Skeletal muscle satellite cell (primary cell): Measurements from ENCODE around the gene TMEM176A.

Source experiments
- H3K27me3 ChIP-seq: 2 replicates; pipeline ENCODE4 v1.7.0; 2013; ENCODE audit warnings: low read length; ENCODE audit not compliant: control insufficient read depth, insufficient read depth
- H3K36me3 ChIP-seq: 2 replicates; pipeline ENCODE4 v1.7.0; 2013; ENCODE audit warnings: mild to moderate bottlenecking, control low read depth, low read length; ENCODE audit not compliant: insufficient read depth
- H3K4me1 ChIP-seq: 2 replicates; pipeline ENCODE4 v1.7.0; 2013; ENCODE audit warnings: low read length; ENCODE audit not compliant: control insufficient read depth, insufficient read depth
- H3K4me2 ChIP-seq: 2 replicates; pipeline ENCODE4 v1.7.0; 2013; ENCODE audit warnings: mild to moderate bottlenecking, low read length
- H3K4me3 ChIP-seq: 2 replicates; pipeline ENCODE4 v1.7.0; 2013; ENCODE audit warnings: low read length
- H3K9ac ChIP-seq: 2 replicates; pipeline ENCODE4 v1.7.0; 2013; ENCODE audit warnings: mild to moderate bottlenecking, low read depth, low read length, moderate library complexity
- H3K9me3 ChIP-seq: replicated peaks from 2 replicates; pipeline ENCODE4 v1.7.0; 2013; ENCODE audit warnings: mild to moderate bottlenecking, control low read depth, low read length

The TMEM176A gene

DNA sequence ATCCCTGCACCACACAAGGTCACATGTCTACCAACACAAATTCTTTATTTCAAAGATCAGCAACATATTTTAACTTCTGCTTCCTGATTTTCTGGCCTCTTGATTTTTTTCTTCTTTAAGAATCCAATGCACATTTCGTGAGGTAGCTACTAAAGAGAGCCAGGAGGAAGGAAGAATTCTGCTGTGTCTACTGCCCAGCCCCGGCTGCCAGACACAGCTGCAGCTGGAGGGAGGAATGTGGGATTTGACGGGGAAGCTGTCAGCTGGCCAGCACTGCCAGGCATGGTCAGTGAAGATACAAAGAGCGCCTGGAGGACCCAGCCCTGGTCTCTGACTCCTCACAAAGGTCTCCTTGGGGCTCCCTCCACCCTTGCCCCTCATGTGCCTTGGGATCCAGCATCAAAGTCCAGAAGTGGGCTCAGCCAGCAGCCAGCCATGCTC lies 44.9 kb downstream of the TMEM176A start:
- Histone ChIP-seq H3K9me3 (no peaks in the 10 kb centered on the region), H3K27me3 (no peaks in the 10 kb centered on the region), H3K4me2 (no peak overlapping the region), H3K36me3 (no peaks in the 10 kb centered on the region), H3K4me3 (no peak overlapping the region), H3K4me1 (no peaks in the 10 kb centered on the region), H3K9ac (no peak overlapping the region)

DNA sequence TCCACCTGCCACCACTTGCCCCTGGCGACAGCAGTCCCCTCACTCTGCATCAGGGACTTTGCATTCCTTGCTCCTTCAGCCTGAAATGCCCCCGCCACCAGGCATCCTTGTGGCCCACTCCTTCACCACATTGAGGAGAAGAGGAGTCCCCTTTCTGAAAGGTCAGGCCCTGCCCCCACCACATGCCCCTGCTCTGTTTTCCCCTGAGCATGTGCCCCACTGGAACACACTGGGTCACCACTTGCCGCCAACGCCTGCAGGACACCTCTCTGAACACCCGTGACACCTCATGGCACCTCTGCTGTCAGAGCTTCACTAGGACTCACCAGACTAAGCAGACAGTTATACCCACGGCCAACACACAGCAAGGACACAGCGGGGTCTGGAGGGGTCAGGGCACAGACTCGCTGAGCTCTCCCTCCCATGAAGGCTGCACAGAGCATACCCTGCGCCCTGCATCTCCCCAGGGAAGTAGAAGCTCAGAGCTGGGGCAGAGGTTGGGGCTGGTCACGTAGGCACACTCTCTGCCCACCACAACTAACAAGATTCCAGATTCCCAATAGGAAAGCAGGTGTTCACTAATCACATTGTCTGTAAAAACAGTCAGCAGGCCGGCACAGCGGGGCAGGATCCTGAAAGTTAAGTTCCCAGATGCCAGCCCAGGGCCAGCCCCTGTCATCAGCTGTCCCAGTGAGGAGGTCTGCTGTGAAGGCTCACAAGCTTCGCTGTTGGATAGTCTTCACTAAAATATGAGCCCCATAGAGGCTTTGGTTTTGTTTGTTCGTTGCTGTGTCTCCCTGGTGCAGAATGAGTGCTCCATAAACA lies 45.9 kb downstream of the TMEM176A start:
- Histone ChIP-seq H3K9me3 (no peaks in the 10 kb centered on the region), H3K4me3 (no peak overlapping the region), H3K27me3 (no peaks in the 10 kb centered on the region), H3K4me2 (no peak overlapping the region), H3K9ac (no peak overlapping the region), H3K36me3 (no peaks in the 10 kb centered on the region), H3K4me1 (no peaks in the 10 kb centered on the region)

GRCh38 chr7:150847536-150847935 lies 47.0 kb downstream of the TMEM176A start:
- no peaks in the 10 kb centered on the region for H3K36me3 ChIP-seq
- H3K27me3 ChIP-seq = no peaks in the 10 kb centered on the region
- H3K9me3 ChIP-seq = no peaks in the 10 kb centered on the region
- H3K9ac ChIP-seq = no peak overlapping the region
- no peaks in the 10 kb centered on the region for H3K4me1 ChIP-seq
- H3K4me2 ChIP-seq = no peak overlapping the region
- H3K4me3 ChIP-seq = no peak overlapping the region

- no peaks in the 10 kb centered on the region for H3K9me3 ChIP-seq
Measured at GRCh38 chr7:150848111-150848510, 47.5 kb downstream of the TMEM176A start.

DNA sequence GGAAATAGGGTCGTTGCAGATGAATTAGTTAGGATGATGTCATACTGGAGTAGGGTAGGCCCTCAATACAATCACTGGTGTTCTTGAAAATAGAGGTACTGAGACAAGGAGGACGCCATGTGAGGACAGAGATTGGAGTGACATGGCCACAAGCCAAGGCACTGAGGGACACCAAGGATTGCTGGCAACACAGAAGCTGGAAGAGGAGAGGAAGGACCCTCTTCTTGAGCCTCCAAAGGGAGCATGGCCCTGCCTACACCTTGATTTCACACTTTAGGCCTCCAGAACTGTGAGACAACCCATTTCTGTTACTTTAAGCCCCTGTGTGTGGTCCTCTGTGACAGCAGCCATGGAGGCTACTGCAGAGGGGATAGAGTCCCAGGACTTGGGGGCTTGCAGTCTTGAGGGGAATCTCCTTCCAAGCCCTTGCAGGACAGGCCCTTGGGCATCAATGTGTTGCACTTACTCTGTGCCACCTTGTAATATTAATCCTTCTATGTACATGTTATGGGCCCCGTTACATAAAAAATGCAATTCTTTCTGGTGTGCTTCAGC lies 48.1 kb downstream of the TMEM176A start:
- no peak overlapping the region for H3K4me3 ChIP-seq
- no peaks in the 10 kb centered on the region for H3K4me1 ChIP-seq
- H3K27me3 ChIP-seq = no peaks in the 10 kb centered on the region
- H3K4me2 ChIP-seq = no peak overlapping the region
- H3K9ac ChIP-seq = no peak overlapping the region
- no peaks in the 10 kb centered on the region for H3K36me3 ChIP-seq
- H3K9me3 ChIP-seq = no peaks in the 10 kb centered on the region

More at GRCh38 chr7:150848111-150848510, 47.5 kb downstream of the TMEM176A start:
- no peak overlapping the region for H3K4me2 ChIP-seq
- H3K4me3 ChIP-seq = no peak overlapping the region
- no peaks in the 10 kb centered on the region for H3K27me3 ChIP-seq
- no peaks in the 10 kb centered on the region for H3K4me1 ChIP-seq
- no peak overlapping the region for H3K9ac ChIP-seq
- H3K36me3 ChIP-seq = no peaks in the 10 kb centered on the region

DNA sequence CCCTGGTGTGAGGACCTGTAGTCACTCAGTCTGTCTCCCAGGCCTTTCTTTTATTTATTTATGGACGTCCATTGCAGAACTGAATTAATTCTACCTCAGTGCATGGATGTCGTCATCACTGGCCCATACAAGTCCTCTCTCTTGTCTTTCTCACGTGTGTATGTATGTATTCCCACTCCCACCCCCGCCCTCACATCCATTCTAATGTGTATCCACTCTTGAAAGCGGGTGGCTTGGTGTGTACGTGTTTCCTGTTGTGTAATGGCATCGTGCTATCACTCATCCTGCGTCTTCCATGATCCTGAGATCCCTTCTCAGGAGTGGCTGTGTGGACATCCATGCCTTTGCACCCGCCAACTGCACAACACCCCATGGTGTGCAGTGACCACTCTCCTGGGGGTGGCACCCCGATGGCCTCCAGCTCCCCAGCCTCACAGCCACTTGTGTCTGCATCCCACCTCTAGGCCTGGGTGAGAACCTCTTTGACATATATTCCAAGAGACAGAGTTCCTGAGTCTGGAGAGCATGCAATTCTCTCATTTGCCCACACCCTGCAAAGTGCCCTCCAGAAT lies 48.7 kb downstream of the TMEM176A start:
- no peaks in the 10 kb centered on the region for H3K9me3 ChIP-seq
- H3K9ac ChIP-seq = no peak overlapping the region
- H3K4me1 ChIP-seq = no peaks in the 10 kb centered on the region
- no peaks in the 10 kb centered on the region for H3K27me3 ChIP-seq
- H3K36me3 ChIP-seq = no peaks in the 10 kb centered on the region
- no peak overlapping the region for H3K4me2 ChIP-seq
- no peak overlapping the region for H3K4me3 ChIP-seq

DNA sequence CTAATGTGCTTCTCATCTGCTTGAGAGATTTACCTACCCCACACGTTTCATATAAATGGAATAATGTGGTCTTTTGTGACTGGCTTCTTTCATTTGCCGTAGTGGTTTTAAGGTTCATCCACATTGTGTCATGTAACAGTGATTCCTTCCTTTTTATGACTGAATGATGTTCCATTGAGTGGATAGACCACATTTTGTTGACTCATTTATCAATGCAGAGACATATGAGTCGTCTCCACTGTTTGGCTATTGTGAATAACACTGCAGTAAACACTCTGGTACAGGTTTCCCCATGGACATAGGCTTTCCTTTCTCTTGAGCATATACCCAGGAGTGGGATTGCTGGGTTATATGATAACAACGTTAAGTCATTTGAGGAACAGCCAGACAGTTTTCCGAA lies 49.7 kb downstream of the TMEM176A start:
- Histone ChIP-seq H3K9me3 (no peaks in the 10 kb centered on the region), H3K4me3 (no peak overlapping the region), H3K27me3 (no peaks in the 10 kb centered on the region), H3K36me3 (no peaks in the 10 kb centered on the region), H3K9ac (no peak overlapping the region), H3K4me1 (no peaks in the 10 kb centered on the region), H3K4me2 (no peak overlapping the region)

GRCh38 chr7:150851492-150852370 lies 51.2 kb downstream of the TMEM176A start:
- Histone ChIP-seq H3K27me3 (no peaks in the 10 kb centered on the region), H3K4me3 (no peak overlapping the region), H3K9ac (no peak overlapping the region)

DNA sequence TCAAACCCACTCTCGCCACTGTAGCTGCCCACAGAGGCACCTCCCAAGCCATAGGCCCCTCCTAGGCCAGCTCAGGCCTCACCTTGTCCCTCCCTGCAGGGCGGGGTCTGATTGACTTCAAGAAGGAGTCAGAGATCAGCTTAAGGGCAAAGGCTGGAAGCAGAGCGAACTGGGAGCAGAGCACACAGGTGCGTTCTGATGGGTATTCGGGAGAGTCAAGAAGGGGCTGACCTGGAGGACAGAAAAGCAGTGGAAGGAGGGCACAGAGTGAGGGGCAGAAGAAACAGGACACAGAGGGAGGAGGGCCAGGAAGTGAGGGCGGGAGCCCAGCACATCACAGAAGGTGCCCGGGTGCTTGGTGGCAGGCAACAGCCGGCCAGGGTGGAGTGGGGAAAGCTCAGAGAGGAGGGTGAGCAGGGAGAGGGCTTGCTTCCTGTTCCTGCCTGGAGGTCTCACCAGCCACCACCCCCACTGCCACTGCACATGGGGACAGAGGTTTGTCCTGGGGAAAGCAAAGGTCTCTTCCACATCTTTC lies 51.9 kb downstream of the TMEM176A start, which contains the start of gene AOC1:
TSS of gene AOC1 (plus strand) at position 147 of the 535 bp plus-strand sequence. CDS start 3,954 bp downstream, outside the sequence.
- no peaks in the 10 kb centered on the region for H3K4me1 ChIP-seq
- H3K4me3 ChIP-seq = no peak within 1 kb of the TSS
- H3K36me3 ChIP-seq = no peaks in the 10 kb centered on the region
- H3K9ac ChIP-seq = no peak within 1 kb of the TSS
- no peak within 1 kb of the TSS for H3K4me2 ChIP-seq
- H3K27me3 ChIP-seq = no peaks in the 10 kb centered on the region
- H3K9me3 ChIP-seq = no peaks in the 10 kb centered on the region

More at GRCh38 chr7:150851492-150852370, 51.2 kb downstream of the TMEM176A start:
- Histone ChIP-seq H3K4me2 (no peak overlapping the region), H3K9me3 (no peaks in the 10 kb centered on the region), H3K4me1 (no peaks in the 10 kb centered on the region), H3K36me3 (no peaks in the 10 kb centered on the region)

DNA sequence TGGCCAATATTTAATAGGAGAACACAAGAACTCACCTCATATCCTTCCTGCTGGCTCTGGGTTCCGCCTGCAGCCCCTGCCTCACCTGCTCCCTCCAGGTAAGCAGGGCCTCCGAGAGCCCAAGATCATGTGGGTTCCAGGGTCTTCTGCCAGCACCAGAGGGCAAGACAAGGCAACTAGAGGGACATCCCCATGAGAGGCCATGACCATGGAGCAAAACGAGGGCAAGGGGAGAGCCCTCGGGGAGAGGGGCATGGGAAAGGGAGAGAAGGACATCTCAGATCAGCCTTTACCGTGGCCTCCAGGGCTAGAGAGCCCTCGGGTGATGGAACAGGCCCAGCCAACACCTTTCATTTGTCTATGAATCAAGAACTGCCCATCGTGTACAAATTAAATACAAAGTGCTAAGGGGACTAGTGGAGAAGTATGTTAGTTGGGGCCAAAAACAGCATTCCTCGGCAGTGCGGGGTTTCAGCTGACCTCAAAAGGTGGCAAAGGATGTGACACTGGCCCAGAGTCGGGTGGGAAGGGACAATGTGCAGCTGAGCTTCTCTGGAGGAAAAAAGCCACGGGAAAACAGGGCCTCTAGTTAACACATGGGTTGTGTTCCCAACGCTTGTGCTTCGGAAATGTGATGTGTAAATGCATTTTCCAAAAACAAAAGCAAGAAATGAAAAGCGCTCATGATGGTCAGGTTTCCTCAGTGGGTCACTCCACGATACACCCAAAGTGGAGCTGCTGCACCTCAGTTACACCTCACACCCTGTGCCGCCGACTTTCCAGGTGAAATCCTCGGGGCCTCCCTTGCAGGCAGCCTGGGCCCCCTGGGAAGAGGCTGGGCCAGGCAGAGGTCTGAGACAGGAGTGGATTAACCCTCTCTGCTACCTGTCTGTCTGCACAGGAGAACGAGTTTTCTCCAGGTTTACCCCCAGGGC lies 53.8 kb downstream of the TMEM176A start:
- no peaks in the 10 kb centered on the region for H3K36me3 ChIP-seq
- H3K27me3 ChIP-seq = no peaks in the 10 kb centered on the region

More for the DNA sequence above, 53.8 kb downstream of the TMEM176A start:
- H3K4me1 ChIP-seq = no peaks in the 10 kb centered on the region
- no peaks in the 10 kb centered on the region for H3K9me3 ChIP-seq
- no peak overlapping the region for H3K9ac ChIP-seq
- H3K4me2 ChIP-seq = no peak overlapping the region
- H3K4me3 ChIP-seq = no peak overlapping the region
